HepG2 (cell line): ENCODE results near the gene CDC14C. TPM values are rescaled to one million over a fixed set of nuclear protein-coding genes. Genes with fewer than 3 reads are reported as not detected.

Experiments used
- ATAC-seq: fragments of 200-7000 bp; cut with Tn5 transposase; 3 replicates; pipeline ENCODE4 v1.9.1; 2020; ENCODE audit warnings: mild to moderate bottlenecking, moderate library complexity
- BruUV-seq: library from RNA; stranded (reverse); fragments of 400-500 nt; replicated peaks from 2 replicates; lab custom pipeline; 2021; lab: Mats Ljungman, UMichigan
- CTCF ChIA-PET: fragments of 300-600 bp; formaldehyde crosslinking; extraction: SDS; loops from one replicate; lab custom pipeline; 2021; ENCODE audit warnings: low total read pairs, inconsistent platforms, low intra/inter-chr PET ratio; lab: Yijun Ruan, JAX
- POLR2A ChIA-PET: fragments of 350-600 bp; sonication (Branson Sonifier 250); formaldehyde crosslinking; loops from one replicate; lab custom pipeline; 2020; ENCODE audit warnings: antibody characterized with exemption, inconsistent platforms; lab: Yijun Ruan, JAX
- DNase-seq: peaks from one replicate; pipeline ENCODE4 v3.0.0-alpha.2; 2015; ENCODE audit warnings: low spot score
- FAIRE-seq: peaks from 3 replicates; lab custom pipeline; 2011; peaks lifted over from hg19 to GRCh38; lab: Jason Lieb, UNC
- H2AFZ ChIP-seq: one replicate; pipeline ENCODE4 v1.6.1; 2011; ENCODE audit warnings: low read length, inconsistent platforms
- H3K27ac ChIP-seq: fragments of 300-600 bp; 3 replicates; pipeline ENCODE4 v1.8.0; 2011; ENCODE audit warnings: mixed run types, mild to moderate bottlenecking, mixed read lengths, low read length, inconsistent platforms; ENCODE audit not compliant: insufficient read depth; ENCODE audit errors: extremely low read length
- H3K27me3 ChIP-seq, 2 experiments: fragments of 200-600 bp in 1 of 2; 2 replicates in 1 of 2; 3 replicates in 1 of 2; pipeline versions ENCODE4 v1.6.0 to v1.8.0; 2011; ENCODE audit warnings: low read length in 2 of 2, mild to moderate bottlenecking in 2 of 2, moderate library complexity in 2 of 2, inconsistent platforms in 1 of 2; ENCODE audit not compliant: insufficient read depth in 2 of 2, control insufficient read depth in 1 of 2
- H3K36me3 ChIP-seq, 2 experiments: fragments of 200-600 bp in 1 of 2; replicated peaks in 1 of 2; 2 replicates in 1 of 2; 3 replicates in 1 of 2; pipeline versions ENCODE4 v1.5.1 to v1.8.0; 2011; ENCODE audit warnings: low read length in 2 of 2, inconsistent platforms in 1 of 2; ENCODE audit not compliant: insufficient read depth in 2 of 2, control insufficient read depth in 1 of 2
- H3K4me1 ChIP-seq: 2 replicates; pipeline ENCODE4 v1.5.1; 2012; ENCODE audit warnings: low read length, inconsistent platforms; ENCODE audit not compliant: insufficient read depth
- H3K4me2 ChIP-seq: 2 replicates; pipeline ENCODE4 v1.6.0; 2011; ENCODE audit warnings: low read depth, low read length, inconsistent platforms
- H3K4me3 ChIP-seq, 3 experiments: fragments of 200-600 bp in 1 of 3; sonication (generic), shearing (Covaris generic) in 1 of 3; replicated peaks in 1 of 3; 2 replicates each; pipeline ENCODE4 v1.5.1; 2011 to 2016; ENCODE audit warnings: low read length in 3 of 3, inconsistent platforms in 2 of 3, low read depth in 2 of 3, mild to moderate bottlenecking in 2 of 3, control low read depth in 1 of 3, mixed read lengths in 1 of 3; ENCODE audit not compliant: insufficient read depth in 1 of 3
- H3K79me2 ChIP-seq: one replicate; pipeline ENCODE4 v1.6.1; 2011; ENCODE audit warnings: low read length, inconsistent platforms; ENCODE audit not compliant: insufficient read depth
- H3K9ac ChIP-seq: 2 replicates; pipeline ENCODE4 v1.6.0; 2011; ENCODE audit warnings: mild to moderate bottlenecking, low read depth, low read length, inconsistent platforms; ENCODE audit not compliant: insufficient read depth
- H3K9me3 ChIP-seq: 2 replicates; pipeline ENCODE4 v1.5.1; 2012; ENCODE audit warnings: mild to moderate bottlenecking, low read length
- H4K20me1 ChIP-seq: 2 replicates; pipeline ENCODE4 v1.6.0; 2011; ENCODE audit warnings: inconsistent platforms, mild to moderate bottlenecking, low read length, moderate library complexity; ENCODE audit not compliant: insufficient read depth
- AFF4 ChIP-seq: sonication (generic); formaldehyde crosslinking; IDR thresholded peaks from 2 replicates; pipeline ENCODE4 v1.4.0; 2020; ENCODE audit warnings: missing genetic modification reagents
- AGO2 ChIP-seq: fragments of 200-400 bp; formaldehyde crosslinking; optimal IDR thresholded peaks from 2 replicates; pipeline ENCODE3; 2017; ENCODE audit warnings: mild to moderate bottlenecking, low read depth, low read length, moderate library complexity
- FOXC1 ChIP-seq: sonication (generic); formaldehyde crosslinking; IDR thresholded peaks from 2 replicates; pipeline ENCODE4 v1.8.0; 2022; ENCODE audit warnings: mild to moderate bottlenecking, missing genetic modification reagents, borderline replicate concordance
- MIXL1 ChIP-seq: IDR thresholded peaks from 2 replicates; pipeline ENCODE4 v1.6.1; 2016
- RFXAP ChIP-seq: sonication (generic); formaldehyde crosslinking; IDR thresholded peaks from 2 replicates; pipeline ENCODE4 v1.4.0; 2020; ENCODE audit warnings: missing genetic modification reagents, borderline replicate concordance
- TSC22D2 ChIP-seq: sonication (generic); formaldehyde crosslinking; IDR thresholded peaks from 2 replicates; pipeline ENCODE4 v1.5.1; 2020; ENCODE audit warnings: missing genetic modification reagents, mild to moderate bottlenecking, borderline replicate concordance
- ZNF570 ChIP-seq: sonication (generic); formaldehyde crosslinking; IDR thresholded peaks from 2 replicates; pipeline ENCODE4 v1.4.0; 2020; ENCODE audit warnings: mild to moderate bottlenecking, missing genetic modification reagents, borderline replicate concordance
- ZNF879 ChIP-seq: sonication (generic); formaldehyde crosslinking; IDR thresholded peaks from 2 replicates; pipeline ENCODE4 v1.8.1; 2023; ENCODE audit warnings: missing genetic modification reagents
- whole genome bisulfite sequencing: methylation state at CpG from one replicate; pipeline ENCODE4 v1.1.6; 2017; ENCODE audit warnings: low lambda C conversion rate; 5-methylcytosine and 5-hydroxymethylcytosine counted together
- in situ Hi-C: cut with HindIII; loops from 2 replicates; pipeline ENCODE4 v1.10.0; 2017; ENCODE audit warnings: low pct_unique_long_range_greater_than_20kb; ENCODE audit not compliant: extremely low pct_ligation_motif_present
- intact Hi-C: fragments of 100-400 bp; cut with micrococcal nuclease; formaldehyde crosslinking; loops from one replicate; pipeline ENCODE4 v1.10.0; 2022; ENCODE audit not compliant: unreplicated experiment
- polyA plus RNA-seq, 8 experiments: library from polyadenylated mRNA; depleted of rRNA in 3 of 8; stranded (reverse) in 7 of 8; unstranded in 1 of 8; fragments of >200 nt; fragmentation: Illumina TruSeq in 4 of 8; extraction: Trizol in 4 of 8; gene quantifications; 2 replicates each; pipeline versions ENCODE4 v1.2.1 to v1.2.3, GENCODE V29; 2011 to 2016; ENCODE audit warnings: low read depth in 4 of 8, missing spikeins in 1 of 8, mixed read lengths in 1 of 8; ENCODE audit not compliant: insufficient read depth in 1 of 8
- total RNA-seq, 5 experiments: library from RNA; depleted of rRNA; stranded (reverse); fragments of >200 nt; fragmentation: Illumina TruSeq; extraction: Trizol; gene quantifications; 2 replicates each; pipeline ENCODE4 v1.2.3, GENCODE V29; 2016; ENCODE audit warnings: low read depth in 1 of 5
- TF ChIP-seq, protein P1 (sequence below): IDR thresholded peaks from 2 replicates; pipeline ENCODE4 v1.6.1; 2016; ENCODE audit warnings: mild to moderate bottlenecking, missing biosample characterization, missing genetic modification reagents

Gene CDC14C
- total and polyA plus RNA-seq, 2 of the 13 experiments (the other 11 are each of a cell fraction or from before 2014, with no cell fraction given) = 0.09 TPM; not detected in 1

DNA sequence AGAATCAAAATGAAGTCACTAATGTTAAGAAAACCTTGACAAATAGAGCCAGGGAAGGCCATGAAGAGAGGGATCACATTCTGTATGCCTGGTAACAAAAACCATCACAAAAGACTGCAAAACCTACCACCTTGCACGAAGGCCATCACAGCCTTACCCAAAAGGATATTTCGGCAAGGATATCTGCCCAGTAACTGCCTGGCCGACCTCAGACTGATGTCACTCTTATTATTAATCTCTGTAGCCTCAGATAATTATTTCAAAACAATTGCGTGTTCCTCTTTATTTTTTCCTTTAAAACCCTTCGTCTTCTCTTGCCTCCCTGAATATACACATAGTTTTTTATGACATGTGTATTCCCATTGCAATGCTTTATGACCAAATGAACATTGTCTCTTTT lies 52.5 kb downstream of the CDC14C start:
- H3K4me3 ChIP-seq = no peak overlapping the region
- in situ Hi-C loops (no loop called here), intact Hi-C loops (no loop called here)
- no peaks in the 10 kb centered on the region for H3K27me3 ChIP-seq
- no peak overlapping the region for H3K27ac ChIP-seq
- H2AFZ ChIP-seq = no peak overlapping the region
- no peak for ATAC-seq
- POLR2A ChIA-PET = no interaction called here
- no peak overlapping the region for H3K4me2 ChIP-seq
- TF ChIP-seq TSC22D2 = no peak
- TF ChIP-seq, protein P1, sequence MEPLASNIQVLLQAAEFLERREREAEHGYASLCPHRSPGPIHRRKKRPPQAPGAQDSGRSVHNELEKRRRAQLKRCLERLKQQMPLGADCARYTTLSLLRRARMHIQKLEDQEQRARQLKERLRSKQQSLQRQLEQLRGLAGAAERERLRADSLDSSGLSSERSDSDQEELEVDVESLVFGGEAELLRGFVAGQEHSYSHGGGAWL (CRISPR knock-in tag) = no peak
- TF ChIP-seq ZNF879 (CRISPR knock-in tag) = no peak
- TF ChIP-seq ZNF570 = no peak
- TF ChIP-seq MIXL1 (CRISPR knock-in tag) = no peak
- TF ChIP-seq RFXAP (CRISPR knock-in tag) = no peak
- no peak for TF ChIP-seq AFF4
- no peak for TF ChIP-seq AGO2
- TF ChIP-seq FOXC1 (CRISPR knock-in tag) = no peak
- H3K4me1 ChIP-seq = no peaks in the 10 kb centered on the region
- 12% methylated on average over 5 of the region's 5 CpGs for WGBS
- no TSS peak for BruUV-seq
- no peaks in the 10 kb centered on the region for H3K79me2 ChIP-seq
- H3K9me3 ChIP-seq = peaks cover 35% of the 10 kb centered on the region
- CTCF ChIA-PET = no interaction called here
- no peaks in the 10 kb centered on the region for H4K20me1 ChIP-seq
- FAIRE-seq = no peak
- no peaks in the 10 kb centered on the region for H3K36me3 ChIP-seq
- no peak overlapping the region for H3K9ac ChIP-seq
- DNase-seq = no peak
